Measurements from ENCODE around the gene KERA.

Gene KERA

GRCh38 chr12:91073426-91073825, 15.6 kb upstream of the KERA start:
- no peak for DNase-seq (ENCODE audit: low read depth in 2 of 2)

- DNase-seq (ENCODE audit: low read depth in 2 of 2) = no peak
These were observed 15.1 kb upstream of the KERA start for GRCh38 chr12:91072931-91073330.

GRCh38 chr12:91070936-91071335, 13.1 kb upstream of the KERA start:
- DNase-seq (ENCODE audit: low read depth in 2 of 2) = no peak

- no peak for DNase-seq (ENCODE audit: low read depth in 2 of 2)
These were observed 7.6 kb upstream of the KERA start for GRCh38 chr12:91065396-91065795.

- no peak for DNase-seq (ENCODE audit: low read depth in 2 of 2)
These were observed 6.8 kb upstream of the KERA start for GRCh38 chr12:91064640-91065039.

GRCh38 chr12:91061091-91061490, 3.3 kb upstream of the KERA start:
- DNase-seq (ENCODE audit: low read depth in 2 of 2) = no peak

- DNase-seq (ENCODE audit: low read depth in 2 of 2) = no peak
These were observed 1.4 kb upstream of the KERA start for GRCh38 chr12:91059211-91059610.

- no peak for DNase-seq (ENCODE audit: low read depth in 2 of 2)
These were observed 962 bp upstream of the KERA start for GRCh38 chr12:91058786-91059185.

- no peak for DNase-seq (ENCODE audit: low read depth in 2 of 2)
These were observed 1.3 kb downstream of the KERA start for GRCh38 chr12:91056488-91056887.

- no peak for DNase-seq (ENCODE audit: low read depth in 2 of 2)
These were observed 1.8 kb downstream of the KERA start for GRCh38 chr12:91055976-91056375.

GRCh38 chr12:91053951-91054715, 3.7 kb downstream of the KERA start:
- no peak for DNase-seq (ENCODE audit: low read depth in 2 of 2)

- no peak for DNase-seq (ENCODE audit: low read depth in 2 of 2)
These were observed 5.8 kb downstream of the KERA start for GRCh38 chr12:91052026-91052425.

- DNase-seq (ENCODE audit: low read depth in 2 of 2) = no peak
These were observed 13.2 kb downstream of the KERA start for GRCh38 chr12:91044586-91044985.

GRCh38 chr12:91043408-91043807, 14.4 kb downstream of the KERA start:
- no peak for DNase-seq (ENCODE audit: low read depth in 2 of 2)

GRCh38 chr12:91040096-91040755, 17.6 kb downstream of the KERA start:
- no peak for DNase-seq (ENCODE audit: low read depth in 2 of 2)

GRCh38 chr12:91037276-91037675, 20.5 kb downstream of the KERA start:
- DNase-seq (ENCODE audit: low read depth in 2 of 2) = no peak

GRCh38 chr12:91033251-91033650, 24.6 kb downstream of the KERA start:
- DNase-seq (ENCODE audit: low read depth in 2 of 2) = no peak

- no peak for DNase-seq (ENCODE audit: low read depth in 2 of 2)
These were observed 34.4 kb downstream of the KERA start for GRCh38 chr12:91023326-91024004.

GRCh38 chr12:91021076-91021475, 36.7 kb downstream of the KERA start:
- DNase-seq (ENCODE audit: low read depth in 2 of 2) = no peak

- no peak for DNase-seq (ENCODE audit: low read depth in 2 of 2)
These were observed 38.4 kb downstream of the KERA start for GRCh38 chr12:91019455-91019854.

GRCh38 chr12:91017511-91018263, 40.1 kb downstream of the KERA start:
- no peak for DNase-seq (ENCODE audit: low read depth in 2 of 2)

- DNase-seq (ENCODE audit: low read depth in 2 of 2) = no peak
These were observed 40.8 kb downstream of the KERA start for GRCh38 chr12:91017043-91017442.

All from stimulated activated CD4-positive, alpha-beta T cell treated with anti-CD3 and anti-CD28 coated beads, Interleukin-4, amount 100 ng/mL, for 48 hours (primary cell).